HCT116 (cell line): ENCODE results near the gene KIF13A. TPM values are rescaled to one million over a fixed set of nuclear protein-coding genes. Genes with fewer than 3 reads are reported as not detected.
"Not testable (repeated sequence)": the region's sequence is repeated elsewhere in the genome, so short reads cannot be mapped to it uniquely, and the experiment has no call there.

Experiments
- ATAC-seq: fragments of 200-7000 bp; cut with Tn5 transposase; 2 replicates; pipeline ENCODE4 v1.9.1; 2020; ENCODE audit warnings: mild to moderate bottlenecking, moderate library complexity
- BruUV-seq: library from RNA; stranded (reverse); fragments of 400-500 nt; replicated peaks from 2 replicates; lab custom pipeline; 2021; lab: Mats Ljungman, UMichigan
- CTCF ChIA-PET: fragments of 300-600 bp; sonication (Branson Sonifier 250); formaldehyde crosslinking; loops from one replicate; lab custom pipeline; 2021; ENCODE audit warnings: antibody characterized with exemption; lab: Charles Lee
- POLR2A ChIA-PET: fragments of 300-600, 350-600 bp; sonication (Branson Sonifier 250); formaldehyde crosslinking; loops from one replicate; lab custom pipeline; 2021; ENCODE audit warnings: antibody characterized with exemption; lab: Charles Lee
- RAD21 ChIA-PET, 2 experiments: fragments of 300-600 bp; sonication (Branson Sonifier 250); formaldehyde crosslinking; loops; one replicate each; lab custom pipeline; 2023; ENCODE audit warnings: low total read pairs in 2 of 2; ENCODE audit not compliant: uncharacterized antibody in 2 of 2, unreplicated experiment in 2 of 2, low non-redundant PET in 1 of 2; lab: Charles Lee
- DNase-seq: peaks from one replicate; pipeline ENCODE4 v3.0.0-alpha.2; 2010; ENCODE audit warnings: low read depth, low spot score
- H2AFZ ChIP-seq: fragments of 200-600 bp; shearing (Covaris generic), sonication (generic); 2 replicates; pipeline ENCODE4 v1.6.1; 2017; ENCODE audit warnings: low read depth, mixed run types, mixed read lengths, antibody characterized with exemption, low read length; ENCODE audit not compliant: poor library complexity, severe bottlenecking
- H3K27ac ChIP-seq: 2 replicates; pipeline ENCODE4 v1.5.1; 2012; ENCODE audit warnings: low read depth, low read length
- H3K27me3 ChIP-seq: fragments of 200-600 bp; sonication (generic); 2 replicates; pipeline ENCODE4 v1.6.1; 2016; ENCODE audit warnings: mixed run types, low read length, mixed read lengths; ENCODE audit not compliant: insufficient read depth
- H3K36me3 ChIP-seq, 2 experiments: fragments of 200-500 bp in 1 of 2; fragments of 200-600 bp in 1 of 2; sonication (Bioruptor generic) in 1 of 2; sonication (generic) in 1 of 2; 2 replicates each; pipeline versions ENCODE4 v1.5.1 to v1.6.1; 2014 to 2016; ENCODE audit warnings: low read length in 2 of 2, inconsistent platforms in 1 of 2, mixed read lengths in 1 of 2, mixed run types in 1 of 2; ENCODE audit not compliant: insufficient read depth in 2 of 2, control insufficient read depth in 1 of 2
- H3K4me1 ChIP-seq, 2 experiments: fragments of 200-600 bp in 1 of 2; sonication (generic) in 1 of 2; 2 replicates each; pipeline versions ENCODE4 v1.5.1 to v1.6.1; 2012 to 2017; ENCODE audit warnings: low read length in 2 of 2, inconsistent platforms in 1 of 2, mild to moderate bottlenecking in 1 of 2, mixed read lengths in 1 of 2, mixed run types in 1 of 2, moderate library complexity in 1 of 2; ENCODE audit not compliant: insufficient read depth in 2 of 2, control insufficient read depth in 1 of 2
- H3K4me2 ChIP-seq: fragments of 200-600 bp; sonication (generic); 2 replicates; pipeline ENCODE4 v1.6.1; 2017; ENCODE audit warnings: mixed run types, low read length, mixed read lengths
- H3K4me3 ChIP-seq, 2 experiments: fragments of 200-600 bp in 1 of 2; sonication (generic) in 1 of 2; replicated peaks in 1 of 2; 2 replicates each; pipeline ENCODE4 v1.5.1; 2011 to 2016; ENCODE audit warnings: low read length in 2 of 2, control low read depth in 1 of 2, low read depth in 1 of 2, mild to moderate bottlenecking in 1 of 2, mixed read lengths in 1 of 2, mixed run types in 1 of 2
- H3K79me2 ChIP-seq: fragments of 200-600 bp; sonication (generic); 2 replicates; pipeline ENCODE4 v1.6.1; 2017; ENCODE audit warnings: mild to moderate bottlenecking, mixed run types, low read length, moderate library complexity, mixed read lengths; ENCODE audit not compliant: insufficient read depth
- H3K9ac ChIP-seq: fragments of 200-600 bp; sonication (generic); 2 replicates; pipeline ENCODE4 v1.6.1; 2016; ENCODE audit warnings: low read length, mixed read lengths
- H3K9me2 ChIP-seq: fragments of 200-600 bp; sonication (generic), shearing (Covaris generic); 2 replicates; pipeline ENCODE4 v1.6.1; 2017; ENCODE audit warnings: mixed run types, mild to moderate bottlenecking, moderate library complexity; ENCODE audit not compliant: insufficient read depth
- H3K9me3 ChIP-seq, 2 experiments: fragments of 200-500 bp in 1 of 2; fragments of 200-600 bp in 1 of 2; sonication (Bioruptor generic) in 1 of 2; sonication (generic) in 1 of 2; 2 replicates each; pipeline ENCODE4 v1.6.1; 2014 to 2017; ENCODE audit warnings: low read length in 2 of 2, mixed read lengths in 2 of 2, inconsistent platforms in 1 of 2, low read depth in 1 of 2, mild to moderate bottlenecking in 1 of 2, mixed run types in 1 of 2, moderate library complexity in 1 of 2; ENCODE audit not compliant: control insufficient read depth in 1 of 2, insufficient read depth in 1 of 2
- H4K20me1 ChIP-seq: fragments of 200-600 bp; sonication (generic), shearing (Covaris generic); 2 replicates; pipeline ENCODE4 v1.6.1; 2017; ENCODE audit warnings: mixed run types, mild to moderate bottlenecking, moderate library complexity; ENCODE audit not compliant: insufficient read depth
- CBX3 ChIP-seq: IDR thresholded peaks from 2 replicates; pipeline ENCODE4 v1.6.1; 2012; ENCODE audit warnings: low read depth
- EZH2 ChIP-seq: fragments of 200-600 bp; sonication (generic); IDR thresholded peaks from 2 replicates; pipeline ENCODE4 v1.6.1; 2017; ENCODE audit warnings: antibody characterized with exemption, mixed run types
- intact Hi-C: fragments of 100-400 bp; cut with micrococcal nuclease; formaldehyde crosslinking; loops from 2 replicates; pipeline ENCODE4 v1.10.0; 2022
- total RNA-seq: library from RNA; stranded (reverse); gene quantifications from one replicate; pipeline ENCODE4 v1.2.1, GENCODE V29; 2021; ENCODE audit not compliant: unreplicated experiment

Gene KIF13A
- total RNA-seq, 1 experiment from 2014 or later = 23.1 TPM

DNA sequence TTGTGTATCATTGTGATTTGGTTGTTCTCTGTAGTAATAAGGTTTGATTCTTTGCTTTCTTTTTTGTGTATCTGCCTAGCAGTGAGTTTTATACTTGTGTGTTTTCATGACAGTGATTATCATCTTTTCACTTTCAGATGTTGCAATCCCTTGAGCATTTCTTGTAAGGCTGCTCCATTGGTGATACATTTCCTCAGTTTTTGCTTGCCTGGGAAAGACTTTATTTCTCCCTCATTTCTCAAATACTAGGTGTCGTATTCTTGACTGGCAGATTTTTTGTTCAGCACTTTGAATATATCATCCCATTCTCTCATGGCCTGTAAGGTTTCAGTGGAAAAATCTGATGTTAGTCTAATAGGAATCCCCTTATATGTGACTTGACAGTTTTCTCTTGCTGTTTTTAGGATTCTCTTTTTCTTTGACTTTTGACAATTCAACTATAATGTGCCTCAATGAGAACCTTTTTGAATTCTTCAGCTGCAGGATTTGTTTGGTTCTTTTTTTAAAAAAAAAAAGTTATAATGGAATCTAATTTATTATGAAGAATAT, 249.7 kb downstream of the KIF13A start:
- ChIA-PET RAD21 (no interaction called here), POLR2A (no interaction called here), CTCF (no interaction called here)
- no TSS peak for BruUV-seq
- Histone ChIP-seq H3K4me3 (no peak overlapping the region), H3K4me1 (no peaks in the 10 kb centered on the region; a peak in 1 of 4 replicates), H3K4me2 (no peak overlapping the region), H3K9me2 (no peaks in the 10 kb centered on the region), H4K20me1 (no peaks in the 10 kb centered on the region), H3K36me3 (no peaks in the 10 kb centered on the region), H3K79me2 (no peaks in the 10 kb centered on the region), H3K27me3 (no peaks in the 10 kb centered on the region), H2AFZ (no peak overlapping the region), H3K27ac (no peak overlapping the region), H3K9me3 (no peaks in the 10 kb centered on the region; a peak in 2 of 4 replicates), H3K9ac (no peak overlapping the region)
- DNase-seq = no peak
- intact Hi-C loops = no loop called here
- TF ChIP-seq CBX3 = peak; percentile 92
- no peak for TF ChIP-seq EZH2
- ATAC-seq = no peak

- H3K4me2 ChIP-seq, H3K27me3 ChIP-seq, H3K36me3 ChIP-seq, CTCF ChIA-PET, POLR2A ChIA-PET, ATAC-seq, H3K9me2 ChIP-seq, H4K20me1 ChIP-seq, H3K27ac ChIP-seq, H3K9ac ChIP-seq, H2AFZ ChIP-seq, BruUV-seq, DNase-seq, H3K4me3 ChIP-seq, RAD21 ChIA-PET, H3K79me2 ChIP-seq, H3K4me1 ChIP-seq, intact Hi-C loops, H3K9me3 ChIP-seq: not testable (repeated sequence)
Measured at GRCh38 chr6:17735311-17735710, 252.1 kb downstream of the KIF13A start.
